Hepatocyte (in vitro differentiated cells): ENCODE results near the gene MICAL3. TPM values are rescaled to one million over a fixed set of nuclear protein-coding genes. Genes with fewer than 3 reads are reported as not detected.

Source experiments
- DNase-seq: peaks from one replicate; pipeline ENCODE4 v3.0.0-alpha.2; 2016; ENCODE audit warnings: low spot score
- H2AFZ ChIP-seq: fragments of 200-600 bp; sonication (generic); 2 replicates; pipeline ENCODE4 v1.6.0; 2016; ENCODE audit warnings: antibody characterized with exemption, mild to moderate bottlenecking
- H3K27ac ChIP-seq: fragments of 200-600 bp; sonication (generic); 2 replicates; pipeline ENCODE4 v1.5.1; 2016; ENCODE audit warnings: mild to moderate bottlenecking
- H3K27me3 ChIP-seq: fragments of 200-600 bp; sonication (generic); 2 replicates; pipeline ENCODE4 v1.6.1; 2016
- H3K36me3 ChIP-seq: fragments of 200-600 bp; sonication (generic); replicated peaks from 2 replicates; pipeline ENCODE4 v1.5.1; 2016; ENCODE audit warnings: low read depth; ENCODE audit not compliant: insufficient read depth
- H3K4me1 ChIP-seq: fragments of 200-600 bp; sonication (generic); 2 replicates; pipeline ENCODE4 v1.5.1; 2016; ENCODE audit warnings: mild to moderate bottlenecking, moderate library complexity; ENCODE audit not compliant: insufficient read depth
- H3K4me2 ChIP-seq: fragments of 200-600 bp; sonication (generic); 2 replicates; pipeline ENCODE4 v1.6.0; 2016
- H3K4me3 ChIP-seq: fragments of 200-600 bp; sonication (generic); 2 replicates; pipeline ENCODE4 v1.5.1; 2016; ENCODE audit warnings: mild to moderate bottlenecking
- H3K79me2 ChIP-seq: fragments of 200-600 bp; sonication (generic); 2 replicates; pipeline ENCODE4 v1.6.0; 2017; ENCODE audit warnings: mild to moderate bottlenecking
- H3K9me2 ChIP-seq: fragments of 200-600 bp; sonication (generic); replicated peaks from 2 replicates; pipeline ENCODE4 v1.6.0; 2017; ENCODE audit warnings: mild to moderate bottlenecking; ENCODE audit not compliant: insufficient read depth
- H3K9me3 ChIP-seq: fragments of 200-600 bp; sonication (generic); 2 replicates; pipeline ENCODE4 v1.5.1; 2016; ENCODE audit warnings: low read depth, mild to moderate bottlenecking
- H4K20me1 ChIP-seq: fragments of 200-600 bp; sonication (generic); 2 replicates; pipeline ENCODE4 v1.6.0; 2016; ENCODE audit warnings: mild to moderate bottlenecking; ENCODE audit not compliant: insufficient read depth, poor library complexity, severe bottlenecking
- CTCF ChIP-seq: fragments of 200-600 bp; sonication (generic); IDR thresholded peaks from 2 replicates; pipeline ENCODE4 v1.5.1; 2016; ENCODE audit warnings: antibody characterized with exemption, mild to moderate bottlenecking; ENCODE audit not compliant: poor library complexity
- EZH2 ChIP-seq: fragments of 200-600 bp; sonication (generic); IDR thresholded peaks from 2 replicates; pipeline ENCODE4 v1.6.1; 2016; ENCODE audit warnings: antibody characterized with exemption, mild to moderate bottlenecking, borderline replicate concordance
- EZH2phosphoT487 ChIP-seq: fragments of 200-600 bp; sonication (generic); IDR thresholded peaks from one replicate; pipeline ENCODE4 v1.6.1; 2018; ENCODE audit warnings: antibody characterized with exemption, mild to moderate bottlenecking, low read depth, moderate library complexity; ENCODE audit not compliant: unreplicated experiment, severe bottlenecking
- WGBS: methylation state at CpG from one replicate; pipeline ENCODE4 v1.1.6; 2016; ENCODE audit warnings: low lambda C conversion rate; ENCODE audit errors: missing lambda C conversion rate; 5-methylcytosine and 5-hydroxymethylcytosine counted together
- polyA plus RNA-seq: library from polyadenylated mRNA; unstranded; fragments of >200 nt; fragmentation: Nextera tagmentation; extraction: Ambion mirVana; gene quantifications from 2 replicates; pipeline ENCODE4 v1.2.1, GENCODE V29; 2016
- total RNA-seq: library from RNA; depleted of rRNA; stranded (reverse); fragments of >200 nt; gene quantifications from 2 replicates; pipeline ENCODE4 v1.2.3, GENCODE V29; 2014

MICAL3 gene
- total and polyA plus RNA-seq, 2 experiments from 2014 or later, result 4.6 to 22.7 TPM

DNA sequence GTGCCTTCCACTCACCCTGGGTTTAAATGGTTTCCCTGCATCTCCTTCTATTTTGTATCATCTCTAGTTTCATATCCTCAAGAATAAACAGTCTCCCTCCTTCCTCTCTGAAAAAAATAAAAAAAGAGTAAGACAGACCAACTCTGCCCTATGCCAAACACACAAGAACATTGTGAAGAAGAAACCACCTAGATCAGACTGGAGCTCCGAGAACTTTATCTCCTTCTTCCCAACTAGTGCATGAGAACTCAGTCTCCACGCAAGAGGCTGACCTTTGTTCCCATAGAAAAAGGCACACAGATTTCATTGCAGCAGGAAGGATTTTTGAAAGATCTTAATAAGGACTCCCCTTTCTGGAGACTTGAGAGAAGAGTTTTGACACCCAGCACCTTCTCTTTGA, 44.7 kb upstream of the MICAL3 start:
- no peaks in the 10 kb centered on the region for H3K9me3 ChIP-seq
- H3K27ac ChIP-seq, result peak overlapping the region; percentile 79
- H3K4me2 ChIP-seq, result no peak overlapping the region
- H2AFZ ChIP-seq, result no peak overlapping the region
- no peak overlapping the region for H3K4me3 ChIP-seq
- DNase-seq, result no peak
- peaks cover 24% of the 10 kb centered on the region for H3K4me1 ChIP-seq
- H3K79me2 ChIP-seq, result no peaks in the 10 kb centered on the region
- no peaks in the 10 kb centered on the region for H3K36me3 ChIP-seq
- H3K9me2 ChIP-seq, result no peaks in the 10 kb centered on the region
- H3K27me3 ChIP-seq, result no peaks in the 10 kb centered on the region
- H4K20me1 ChIP-seq, result no peaks in the 10 kb centered on the region
- WGBS, result 59% methylated on average over 2 of the region's 2 CpGs
- no peak for TF ChIP-seq CTCF
- no peak for TF ChIP-seq EZH2

DNA sequence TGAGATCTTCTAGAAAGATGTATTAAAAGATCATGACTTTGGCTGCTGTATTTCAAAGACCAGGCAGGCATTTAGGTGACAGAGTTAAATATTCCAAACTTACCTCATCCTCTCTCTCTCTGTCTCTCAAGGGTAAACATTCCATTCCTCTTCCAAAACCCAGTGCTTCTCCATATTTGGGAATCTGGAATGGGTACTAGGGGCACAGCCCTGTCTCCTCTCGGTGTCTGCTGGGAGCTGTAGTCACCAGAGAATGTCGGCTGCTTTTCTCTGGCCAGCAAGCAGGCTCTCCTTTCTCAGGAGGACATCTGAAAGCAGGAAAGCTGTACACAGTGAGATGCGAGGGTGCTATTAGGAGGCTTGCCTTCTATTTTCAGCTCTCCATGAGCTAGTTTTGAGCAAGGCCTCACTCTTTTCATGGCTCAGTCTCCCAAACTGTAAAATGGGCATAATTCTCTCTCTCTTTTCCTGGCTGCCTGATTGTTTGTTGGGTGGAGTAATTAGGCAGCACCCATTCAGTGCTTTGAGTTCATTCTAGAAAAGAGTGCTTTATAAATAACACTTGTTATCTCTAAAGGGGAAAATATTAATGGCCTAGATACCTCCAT, 44.1 kb upstream of the MICAL3 start:
- H3K27ac ChIP-seq, result peak overlapping the region; percentile 79
- no peaks in the 10 kb centered on the region for H4K20me1 ChIP-seq
- no peak for TF ChIP-seq EZH2phosphoT487
- peaks cover 24% of the 10 kb centered on the region for H3K4me1 ChIP-seq
- H2AFZ ChIP-seq, result no peak overlapping the region
- H3K36me3 ChIP-seq, result no peaks in the 10 kb centered on the region
- no peak overlapping the region for H3K4me2 ChIP-seq
- no peak for DNase-seq
- H3K9me3 ChIP-seq, result no peaks in the 10 kb centered on the region
- H3K27me3 ChIP-seq, result no peaks in the 10 kb centered on the region
- no peaks in the 10 kb centered on the region for H3K79me2 ChIP-seq
- no peak overlapping the region for H3K4me3 ChIP-seq
- 78% methylated on average over 3 of the region's 3 CpGs for WGBS
- H3K9me2 ChIP-seq, result no peaks in the 10 kb centered on the region

GRCh38 chr22:18067548-18068341, 43.4 kb upstream of the MICAL3 start:
- no peak for DNase-seq
- Histone ChIP-seq H3K27me3 (no peaks in the 10 kb centered on the region), H3K36me3 (no peaks in the 10 kb centered on the region), H3K4me3 (no peak overlapping the region), H3K4me2 (no peak overlapping the region), H2AFZ (no peak overlapping the region), H3K9me2 (no peaks in the 10 kb centered on the region), H3K27ac (no peak overlapping the region), H3K79me2 (no peaks in the 10 kb centered on the region), H3K4me1 (peaks cover 20% of the 10 kb centered on the region), H3K9me3 (no peaks in the 10 kb centered on the region), H4K20me1 (no peaks in the 10 kb centered on the region)
- WGBS, result 66% methylated on average over 14 of the region's 14 CpGs
- no peak for TF ChIP-seq EZH2
- TF ChIP-seq CTCF, result no peak
- no peak for TF ChIP-seq EZH2phosphoT487

DNA sequence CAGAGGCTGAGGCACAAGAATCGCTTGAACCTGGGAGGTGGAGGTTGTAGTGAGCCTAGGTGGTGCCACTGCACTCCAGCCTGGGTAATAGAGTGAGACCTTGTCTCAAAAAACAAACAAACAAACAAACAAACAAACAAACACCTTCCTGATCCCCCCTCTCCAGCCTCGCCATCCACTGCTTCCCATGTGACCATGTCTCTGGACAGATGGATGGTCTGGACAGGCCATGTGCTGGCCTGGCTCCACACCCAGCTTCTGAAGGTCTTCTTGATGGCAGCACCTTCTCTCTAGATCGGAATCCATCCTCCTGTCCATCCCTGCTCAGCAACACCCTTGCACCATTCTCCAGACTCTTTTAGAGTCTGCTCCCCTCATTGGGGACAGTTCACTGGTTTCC, 42.8 kb upstream of the MICAL3 start:
- Histone ChIP-seq H3K9me3 (no peaks in the 10 kb centered on the region), H3K9me2 (no peaks in the 10 kb centered on the region), H3K27ac (no peak overlapping the region), H3K4me2 (no peak overlapping the region), H3K4me3 (no peak overlapping the region), H3K27me3 (no peaks in the 10 kb centered on the region), H4K20me1 (no peaks in the 10 kb centered on the region), H3K4me1 (peaks cover 20% of the 10 kb centered on the region), H3K79me2 (no peaks in the 10 kb centered on the region), H2AFZ (no peak overlapping the region), H3K36me3 (no peaks in the 10 kb centered on the region)
- no peak for TF ChIP-seq EZH2phosphoT487
- TF ChIP-seq CTCF, result no peak
- TF ChIP-seq EZH2, result no peak
- DNase-seq, result no peak
- 91% methylated on average over 3 of the region's 3 CpGs for WGBS
